CD4-positive, alpha-beta T cell (primary cell): Measurements from ENCODE around the gene SH2B3. TPM values are rescaled to one million over a fixed set of nuclear protein-coding genes. Genes with fewer than 3 reads are reported as not detected.

Experiments
- ATAC-seq: fragments of 200-7000 bp; cut with Tn5 transposase; one replicate; pipeline ENCODE4 v1.10.0; 2022; ENCODE audit warnings: mild to moderate bottlenecking; ENCODE audit not compliant: poor library complexity
- CTCF ChIA-PET: fragments of 350-600 bp; sonication (Branson Sonifier 250); formaldehyde crosslinking; loops from one replicate; lab custom pipeline; 2021; ENCODE audit warnings: antibody characterized with exemption, inconsistent platforms; lab: Charles Lee
- POLR2A ChIA-PET: fragments of 350-600 bp; sonication (Branson Sonifier 250); formaldehyde crosslinking; loops from one replicate; lab custom pipeline; 2021; ENCODE audit warnings: antibody characterized with exemption, inconsistent platforms; lab: Charles Lee
- DNase-seq, 14 experiments: peaks; one replicate each; pipeline ENCODE4 v3.0.0-alpha.2; 2013 to 2020; ENCODE audit warnings: mixed read lengths in 2 of 14
- H3K27ac ChIP-seq, 2 donors: one replicate each; pipeline versions ENCODE4 v1.5.1 to v1.7.0; 2013; ENCODE audit warnings: low read length in 2 of 2, low read depth in 1 of 2, mild to moderate bottlenecking in 1 of 2
- H3K27me3 ChIP-seq, 2 experiments: 1 replicate in 1 of 2; 2 replicates in 1 of 2; pipeline versions ENCODE4 v1.6.1 to v1.7.0; 2013; ENCODE audit warnings: low read length in 2 of 2, control low read depth in 1 of 2, mild to moderate bottlenecking in 1 of 2, moderate library complexity in 1 of 2; ENCODE audit not compliant: insufficient read depth in 2 of 2, control insufficient read depth in 1 of 2
- H3K36me3 ChIP-seq: one replicate; pipeline ENCODE4 v1.6.1; 2013; ENCODE audit warnings: low read length, control low read depth; ENCODE audit not compliant: insufficient read depth
- H3K4me1 ChIP-seq: one replicate; pipeline ENCODE4 v1.6.1; 2013; ENCODE audit warnings: low read length, control low read depth; ENCODE audit not compliant: insufficient read depth
- H3K4me3 ChIP-seq: one replicate; pipeline ENCODE4 v1.5.1; 2013; ENCODE audit warnings: mild to moderate bottlenecking, low read length, moderate library complexity
- H3K9me3 ChIP-seq, 2 experiments: 1 replicate in 1 of 2; 2 replicates in 1 of 2; pipeline versions ENCODE4 v1.6.1 to v1.7.0; 2013; ENCODE audit warnings: low read length in 2 of 2, mild to moderate bottlenecking in 2 of 2, control low read depth in 1 of 2, moderate library complexity in 1 of 2; ENCODE audit not compliant: control insufficient read depth in 1 of 2, insufficient read depth in 1 of 2
- H3K27ac Mint-ChIP-seq: one replicate; pipeline ENCODE4 v1.8.0; 2020; ENCODE audit warnings: mixed read lengths
- H3K27me3 Mint-ChIP-seq: one replicate; pipeline ENCODE4 v1.8.0; 2021; ENCODE audit warnings: mixed read lengths
- H3K36me3 Mint-ChIP-seq: one replicate; pipeline ENCODE4 v1.8.0; 2021; ENCODE audit warnings: low read depth, mixed read lengths
- H3K4me1 Mint-ChIP-seq: one replicate; pipeline ENCODE4 v1.8.0; 2021; ENCODE audit warnings: low read depth, mixed read lengths
- H3K4me3 Mint-ChIP-seq: one replicate; pipeline ENCODE4 v1.8.0; 2020; ENCODE audit warnings: mild to moderate bottlenecking, mixed read lengths
- H3K9me3 Mint-ChIP-seq: one replicate; pipeline ENCODE4 v1.8.0; 2020; ENCODE audit warnings: mixed read lengths
- CTCF ChIP-seq: fragments of 200-600 bp; IDR thresholded peaks from one replicate; pipeline ENCODE4 v1.8.0; 2022; ENCODE audit warnings: antibody characterized with exemption, mild to moderate bottlenecking
- intact Hi-C, 2 experiments: fragments of 100-400 bp; cut with DNase I in 1 of 2; cut with micrococcal nuclease in 1 of 2; formaldehyde crosslinking; loops; one replicate each; pipeline versions ENCODE4 v1.15.1 to v1.9.0; 2023 to 2025; cut with DNase I, micrococcal nuclease
- total RNA-seq, 174 experiments: library from RNA in 2 of 174; stranded (reverse) in 2 of 174; gene quantifications; one replicate each; pipeline ENCODE4 v1.2.3 and lab custom pipeline; 2021 to 2026

The SH2B3 gene
- total RNA-seq, 2 experiments from 2014 or later = 42.3 to 46.4 TPM

- Mint-ChIP-seq H3K4me3 (no peak overlapping the region), H3K36me3 (no peaks in the 10 kb centered on the region), H3K27me3 (no peaks in the 10 kb centered on the region), H3K27ac (no peak overlapping the region), H3K9me3 (no peaks in the 10 kb centered on the region), H3K4me1 (peaks cover 21% of the 10 kb centered on the region)
- Histone ChIP-seq H3K9me3 (peaks cover 0 to 5% of the 10 kb centered on the region in 2 experiments), H3K36me3 (no peaks in the 10 kb centered on the region), H3K27ac (no peak overlapping the region), H3K4me3 (no peak overlapping the region), H3K27me3 (no peaks in the 10 kb centered on the region), H3K4me1 (peaks cover 24% of the 10 kb centered on the region)
- ChIA-PET CTCF (interaction anchor here (1.5 kb wide), 1 partner anchor 31 kb away, joined by 4 read pairs; no protein-coding TSS in a partner anchor), POLR2A (no interaction called here)
- DNase-seq (no peak), ATAC-seq (no peak)
- no peak for TF ChIP-seq CTCF
- intact Hi-C loops = loop anchor here in 1 of 2 experiments (10.0 kb wide), 1 partner anchor 1988 kb away; the partner anchor contains the start of gene PLBD2
Observed at GRCh38 chr12:111366583-111366982, 39.1 kb upstream of the SH2B3 start.

- H3K4me1 Mint-ChIP-seq = peaks cover 21% of the 10 kb centered on the region
- CTCF ChIA-PET = interaction anchor here (2.8 kb wide), 1 partner anchor 29 kb away, joined by 13 read pairs; no protein-coding TSS in a partner anchor
- no peak for ATAC-seq
- Histone ChIP-seq H3K4me3 (peak overlapping the region; percentile 71), H3K27me3 (no peaks in the 10 kb centered on the region), H3K4me1 (peaks cover 24% of the 10 kb centered on the region), H3K9me3 (no peaks in the 10 kb centered on the region), H3K36me3 (no peaks in the 10 kb centered on the region), H3K27ac (no peak overlapping the region)
- DNase-seq = no peak
- no peaks in the 10 kb centered on the region for H3K36me3 Mint-ChIP-seq
- peak overlapping the region; percentile 78 for H3K4me3 Mint-ChIP-seq
- TF ChIP-seq CTCF = no peak
- no peaks in the 10 kb centered on the region for H3K27me3 Mint-ChIP-seq
- no peaks in the 10 kb centered on the region for H3K9me3 Mint-ChIP-seq
- intact Hi-C loops = loop anchor here in 1 of 2 experiments (10.0 kb wide), 1 partner anchor 1987 kb away; the partner anchor contains the start of gene PLBD2
- POLR2A ChIA-PET = no interaction called here
- peak overlapping the region; percentile 36 for H3K27ac Mint-ChIP-seq
Observed at GRCh38 chr12:111367661-111368221, 38.0 kb upstream of the SH2B3 start.

- CTCF ChIA-PET = interaction anchor here (2.8 kb wide), 1 partner anchor 28 kb away, joined by 13 read pairs; no protein-coding TSS in a partner anchor
Observed at GRCh38 chr12:111368291-111368787, 37.4 kb upstream of the SH2B3 start.

More at GRCh38 chr12:111368291-111368787, 37.4 kb upstream of the SH2B3 start:
- DNase-seq = peak in 3 of 14 experiments; percentile 3 to 28 (median 3)
- TF ChIP-seq CTCF = no peak
- Histone ChIP-seq H3K4me3 (peak overlapping the region; percentile 71), H3K27ac (no peak overlapping the region), H3K4me1 (peaks cover 24% of the 10 kb centered on the region), H3K36me3 (no peaks in the 10 kb centered on the region), H3K27me3 (no peaks in the 10 kb centered on the region), H3K9me3 (no peaks in the 10 kb centered on the region)
- Mint-ChIP-seq H3K36me3 (no peaks in the 10 kb centered on the region), H3K9me3 (no peaks in the 10 kb centered on the region), H3K4me1 (peaks cover 21% of the 10 kb centered on the region), H3K27ac (no peak overlapping the region), H3K27me3 (no peaks in the 10 kb centered on the region), H3K4me3 (peak overlapping the region; percentile 78)
- intact Hi-C loops = loop anchor here in 1 of 2 experiments (10.0 kb wide), 1 partner anchor 1986 kb away; the partner anchor contains the start of gene PLBD2
- POLR2A ChIA-PET = no interaction called here
- peak; percentile 16 for ATAC-seq
